HepG2 (cell line): ENCODE measurements around the gene ZNF33A. TPM values are rescaled to one million over a fixed set of nuclear protein-coding genes. Genes with fewer than 3 reads are reported as not detected.

Source experiments
- ATAC-seq: fragments of 200-7000 bp; cut with Tn5 transposase; 3 replicates; pipeline ENCODE4 v1.9.1; 2020; ENCODE audit warnings: mild to moderate bottlenecking, moderate library complexity
- BruUV-seq: library from RNA; stranded (reverse); fragments of 400-500 nt; replicated peaks from 2 replicates; lab custom pipeline; 2021; lab: Mats Ljungman, UMichigan
- CTCF ChIA-PET: fragments of 300-600 bp; formaldehyde crosslinking; extraction: SDS; loops from one replicate; lab custom pipeline; 2021; ENCODE audit warnings: low total read pairs, inconsistent platforms, low intra/inter-chr PET ratio; lab: Yijun Ruan, JAX
- POLR2A ChIA-PET: fragments of 350-600 bp; sonication (Branson Sonifier 250); formaldehyde crosslinking; loops from one replicate; lab custom pipeline; 2020; ENCODE audit warnings: antibody characterized with exemption, inconsistent platforms; lab: Yijun Ruan, JAX
- DNase-seq: peaks from one replicate; pipeline ENCODE4 v3.0.0-alpha.2; 2015; ENCODE audit warnings: low spot score
- FAIRE-seq: peaks from 3 replicates; lab custom pipeline; 2011; peaks lifted over from hg19 to GRCh38; lab: Jason Lieb, UNC
- H2AFZ ChIP-seq: one replicate; pipeline ENCODE4 v1.6.1; 2011; ENCODE audit warnings: low read length, inconsistent platforms
- H3K27ac ChIP-seq: fragments of 300-600 bp; 3 replicates; pipeline ENCODE4 v1.8.0; 2011; ENCODE audit warnings: mixed run types, mild to moderate bottlenecking, mixed read lengths, low read length, inconsistent platforms; ENCODE audit not compliant: insufficient read depth; ENCODE audit errors: extremely low read length
- H3K27me3 ChIP-seq, 2 experiments: fragments of 200-600 bp in 1 of 2; 2 replicates in 1 of 2; 3 replicates in 1 of 2; pipeline versions ENCODE4 v1.6.0 to v1.8.0; 2011; ENCODE audit warnings: low read length in 2 of 2, mild to moderate bottlenecking in 2 of 2, moderate library complexity in 2 of 2, inconsistent platforms in 1 of 2; ENCODE audit not compliant: insufficient read depth in 2 of 2, control insufficient read depth in 1 of 2
- H3K36me3 ChIP-seq, 2 experiments: fragments of 200-600 bp in 1 of 2; replicated peaks in 1 of 2; 2 replicates in 1 of 2; 3 replicates in 1 of 2; pipeline versions ENCODE4 v1.5.1 to v1.8.0; 2011; ENCODE audit warnings: low read length in 2 of 2, inconsistent platforms in 1 of 2; ENCODE audit not compliant: insufficient read depth in 2 of 2, control insufficient read depth in 1 of 2
- H3K4me1 ChIP-seq: 2 replicates; pipeline ENCODE4 v1.5.1; 2012; ENCODE audit warnings: low read length, inconsistent platforms; ENCODE audit not compliant: insufficient read depth
- H3K4me2 ChIP-seq: 2 replicates; pipeline ENCODE4 v1.6.0; 2011; ENCODE audit warnings: low read depth, low read length, inconsistent platforms
- H3K4me3 ChIP-seq, 3 experiments: fragments of 200-600 bp in 1 of 3; sonication (generic), shearing (Covaris generic) in 1 of 3; replicated peaks in 1 of 3; 2 replicates each; pipeline ENCODE4 v1.5.1; 2011 to 2016; ENCODE audit warnings: low read length in 3 of 3, inconsistent platforms in 2 of 3, low read depth in 2 of 3, mild to moderate bottlenecking in 2 of 3, control low read depth in 1 of 3, mixed read lengths in 1 of 3; ENCODE audit not compliant: insufficient read depth in 1 of 3
- H3K79me2 ChIP-seq: one replicate; pipeline ENCODE4 v1.6.1; 2011; ENCODE audit warnings: low read length, inconsistent platforms; ENCODE audit not compliant: insufficient read depth
- H3K9ac ChIP-seq: 2 replicates; pipeline ENCODE4 v1.6.0; 2011; ENCODE audit warnings: mild to moderate bottlenecking, low read depth, low read length, inconsistent platforms; ENCODE audit not compliant: insufficient read depth
- H3K9me3 ChIP-seq: 2 replicates; pipeline ENCODE4 v1.5.1; 2012; ENCODE audit warnings: mild to moderate bottlenecking, low read length
- H4K20me1 ChIP-seq: 2 replicates; pipeline ENCODE4 v1.6.0; 2011; ENCODE audit warnings: inconsistent platforms, mild to moderate bottlenecking, low read length, moderate library complexity; ENCODE audit not compliant: insufficient read depth
- AGO2 ChIP-seq: fragments of 200-400 bp; formaldehyde crosslinking; optimal IDR thresholded peaks from 2 replicates; pipeline ENCODE3; 2017; ENCODE audit warnings: mild to moderate bottlenecking, low read depth, low read length, moderate library complexity
- ARID2 ChIP-seq: sonication (generic); formaldehyde crosslinking; IDR thresholded peaks from 2 replicates; pipeline ENCODE4 v1.8.1; 2022; ENCODE audit warnings: mild to moderate bottlenecking, missing genetic modification reagents, borderline replicate concordance
- BORCS8-MEF2B ChIP-seq: sonication (generic); formaldehyde crosslinking; IDR thresholded peaks from 2 replicates; pipeline ENCODE4 v1.8.0; 2022; ENCODE audit warnings: mild to moderate bottlenecking, missing genetic modification reagents
- CBFB ChIP-seq: sonication (generic); formaldehyde crosslinking; IDR thresholded peaks from 2 replicates; pipeline ENCODE4 v1.4.0; 2020; ENCODE audit warnings: missing genetic modification reagents
- GABPB1 ChIP-seq: IDR thresholded peaks from 2 replicates; pipeline ENCODE4 v1.6.1; 2016; ENCODE audit warnings: mild to moderate bottlenecking, missing genetic modification reagents, moderate library complexity, missing compliant biosample characterization
- IRF2 ChIP-seq: IDR thresholded peaks from 2 replicates; pipeline ENCODE4 v1.6.1; 2018; ENCODE audit warnings: missing genetic modification reagents, missing compliant biosample characterization
- NFYC ChIP-seq: IDR thresholded peaks from 2 replicates; pipeline ENCODE4 v1.6.1; 2016; ENCODE audit warnings: missing genetic modification reagents, missing compliant biosample characterization
- NR2F6 ChIP-seq, 2 experiments: IDR thresholded peaks; 2 replicates each; pipeline ENCODE4 v1.6.1; 2016; ENCODE audit warnings: antibody characterized with exemption in 1 of 2, mild to moderate bottlenecking in 1 of 2
- PHF5A ChIP-seq: IDR thresholded peaks from one replicate; pipeline ENCODE4 v1.6.1; 2018; ENCODE audit warnings: low read depth, missing genetic modification reagents; ENCODE audit not compliant: unreplicated experiment
- ZBTB1 ChIP-seq: sonication (generic); formaldehyde crosslinking; IDR thresholded peaks from 2 replicates; pipeline ENCODE4 v1.4.0; 2020; ENCODE audit warnings: missing genetic modification reagents, borderline replicate concordance
- ZFP36 ChIP-seq: fragments of 150-350 bp; IDR thresholded peaks from 2 replicates; pipeline ENCODE4 v1.6.1; 2018; ENCODE audit warnings: borderline replicate concordance, low read length, low read depth; ENCODE audit not compliant: partially characterized antibody
- ZNF12 ChIP-seq: sonication (generic); formaldehyde crosslinking; IDR thresholded peaks from 2 replicates; pipeline ENCODE4 v1.5.0; 2020; ENCODE audit warnings: missing genetic modification reagents
- ZNF275 ChIP-seq: sonication (generic); formaldehyde crosslinking; IDR thresholded peaks from 2 replicates; pipeline ENCODE4 v1.8.0; 2022; ENCODE audit warnings: missing genetic modification reagents, mild to moderate bottlenecking, inconsistent platforms, borderline replicate concordance
- ZNF44 ChIP-seq: sonication (generic); formaldehyde crosslinking; IDR thresholded peaks from 2 replicates; pipeline ENCODE4 v1.5.1; 2020; ENCODE audit warnings: mild to moderate bottlenecking, missing genetic modification reagents
- ZNF512B ChIP-seq: sonication (generic); formaldehyde crosslinking; IDR thresholded peaks from 2 replicates; pipeline ENCODE4 v1.5.1; 2020; ENCODE audit warnings: missing genetic modification reagents, mild to moderate bottlenecking, borderline replicate concordance
- ZNF552 ChIP-seq: sonication (generic); formaldehyde crosslinking; IDR thresholded peaks from 2 replicates; pipeline ENCODE4 v1.9.0; 2022; ENCODE audit warnings: missing genetic modification reagents, mild to moderate bottlenecking, borderline replicate concordance
- ZNF605 ChIP-seq: sonication (generic); formaldehyde crosslinking; IDR thresholded peaks from 2 replicates; pipeline ENCODE4 v1.8.0; 2022; ENCODE audit warnings: mild to moderate bottlenecking, missing genetic modification reagents
- ZNF720 ChIP-seq: sonication (generic); formaldehyde crosslinking; IDR thresholded peaks from 2 replicates; pipeline ENCODE4 v1.4.0; 2020; ENCODE audit warnings: missing genetic modification reagents
- ZNF800 ChIP-seq: sonication (generic); formaldehyde crosslinking; IDR thresholded peaks from 2 replicates; pipeline ENCODE4 v1.4.0; 2020; ENCODE audit warnings: missing genetic modification reagents
- in situ Hi-C: cut with HindIII; loops from 2 replicates; pipeline ENCODE4 v1.10.0; 2017; ENCODE audit warnings: low pct_unique_long_range_greater_than_20kb; ENCODE audit not compliant: extremely low pct_ligation_motif_present
- intact Hi-C: fragments of 100-400 bp; cut with micrococcal nuclease; formaldehyde crosslinking; loops from one replicate; pipeline ENCODE4 v1.10.0; 2022; ENCODE audit not compliant: unreplicated experiment
- polyA plus RNA-seq, 8 experiments: library from polyadenylated mRNA; depleted of rRNA in 3 of 8; stranded (reverse) in 7 of 8; unstranded in 1 of 8; fragments of >200 nt; fragmentation: Illumina TruSeq in 4 of 8; extraction: Trizol in 4 of 8; gene quantifications; 2 replicates each; pipeline versions ENCODE4 v1.2.1 to v1.2.3, GENCODE V29; 2011 to 2016; ENCODE audit warnings: low read depth in 4 of 8, missing spikeins in 1 of 8, mixed read lengths in 1 of 8; ENCODE audit not compliant: insufficient read depth in 1 of 8
- total RNA-seq, 5 experiments: library from RNA; depleted of rRNA; stranded (reverse); fragments of >200 nt; fragmentation: Illumina TruSeq; extraction: Trizol; gene quantifications; 2 replicates each; pipeline ENCODE4 v1.2.3, GENCODE V29; 2016; ENCODE audit warnings: low read depth in 1 of 5

Gene ZNF33A
- total and polyA plus RNA-seq, 2 of the 13 experiments (the other 11 are each of a cell fraction or from before 2014, with no cell fraction given) = 13.1 to 22.5 TPM

GRCh38 chr10:38007551-38007950, 2.9 kb upstream of the ZNF33A start:
- no peaks in the 10 kb centered on the region for H4K20me1 ChIP-seq
- peaks cover 15% of the 10 kb centered on the region for H3K4me1 ChIP-seq
- intact Hi-C loops = no loop called here
- H3K27me3 ChIP-seq = no peaks in the 10 kb centered on the region; a peak in 1 of 5 replicates
- H3K4me3 ChIP-seq = no peak overlapping the region
- in situ Hi-C loops = no loop called here
- H3K27ac ChIP-seq = no peak overlapping the region
- H2AFZ ChIP-seq = no peak overlapping the region
- no peak overlapping the region for H3K4me2 ChIP-seq
- peaks cover 11% of the 10 kb centered on the region for H3K79me2 ChIP-seq
- TF ChIP-seq ZNF605 (no peak), AGO2 (no peak), ZNF275 (CRISPR knock-in tag) (no peak), ARID2 (CRISPR knock-in tag) (no peak), ZNF720 (no peak), NR2F6 (IDR thresholded peaks at IDR 0.05) (no peak), NR2F6 (CRISPR knock-in tag; IDR thresholded peaks at IDR 0.05) (no peak), GABPB1 (CRISPR knock-in tag) (no peak), PHF5A (no peak), ZNF552 (no peak), IRF2 (CRISPR knock-in tag) (no peak), ZNF800 (CRISPR knock-in tag) (no peak), ZNF12 (CRISPR knock-in tag) (no peak), NFYC (CRISPR knock-in tag) (no peak), ZNF512B (no peak), CBFB (CRISPR knock-in tag) (no peak), ZBTB1 (no peak), BORCS8-MEF2B (CRISPR knock-in tag) (no peak), ZNF44 (no peak), ZFP36 (no peak)
- DNase-seq (no peak), FAIRE-seq (no peak), ATAC-seq (no peak)
- no TSS peak for BruUV-seq
- no peaks in the 10 kb centered on the region for H3K9me3 ChIP-seq
- no peaks in the 10 kb centered on the region for H3K36me3 ChIP-seq
- ChIA-PET CTCF (no interaction called here), POLR2A (interaction anchor here (1.0 kb wide), 1 partner anchor 31 kb away, joined by 3 read pairs; the partner anchor contains the start of gene ZNF25)
- H3K9ac ChIP-seq = no peak overlapping the region
